ENCODE data around the gene HRH3.

HRH3 gene

DNA sequence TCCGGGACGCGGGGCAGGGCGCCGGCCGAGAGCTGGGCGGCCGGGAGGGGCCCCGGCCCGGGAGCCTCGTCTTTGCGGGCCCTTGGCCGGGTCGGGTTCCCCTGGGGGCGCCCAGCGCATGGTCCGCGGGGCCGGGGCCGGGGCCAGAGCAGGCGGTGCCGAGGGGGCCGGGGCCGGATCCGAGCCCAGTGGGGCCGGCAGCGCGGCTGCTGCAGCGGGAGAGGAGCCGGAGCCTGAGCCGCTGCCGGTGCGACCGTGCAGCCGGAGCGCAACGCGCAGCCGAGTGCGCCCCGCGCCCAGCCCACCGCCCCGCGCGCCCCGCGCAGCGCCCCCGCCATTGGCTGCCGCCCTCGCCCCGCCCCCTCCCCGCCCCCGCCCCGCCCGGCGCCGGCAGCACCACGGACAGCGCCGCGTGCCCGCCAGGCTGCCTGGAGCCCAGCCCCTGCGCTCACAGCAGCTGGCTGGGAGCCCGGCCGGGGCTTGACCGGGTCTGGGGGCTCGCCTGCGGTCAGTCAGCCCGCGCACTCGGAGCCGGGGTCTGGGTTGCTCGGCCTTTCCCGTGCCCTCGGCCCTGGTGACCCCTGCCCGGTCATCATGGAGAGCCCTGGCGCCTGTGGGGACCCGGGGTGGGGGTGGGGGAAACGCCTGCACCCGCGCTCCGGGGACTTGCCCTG lies at the start of gene HRH3:
Gene HRH3, minus strand, starts transcription at position 287 of the 674 bp plus-strand sequence. CDS start 308 bp downstream, outside the sequence.
- DNase-seq: no peak
- in situ Hi-C loops (cut with MboI; ENCODE audit: low pct_unique_long_range_greater_than_20kb, low sequenced_read_pairs): no loop called here

DNA sequence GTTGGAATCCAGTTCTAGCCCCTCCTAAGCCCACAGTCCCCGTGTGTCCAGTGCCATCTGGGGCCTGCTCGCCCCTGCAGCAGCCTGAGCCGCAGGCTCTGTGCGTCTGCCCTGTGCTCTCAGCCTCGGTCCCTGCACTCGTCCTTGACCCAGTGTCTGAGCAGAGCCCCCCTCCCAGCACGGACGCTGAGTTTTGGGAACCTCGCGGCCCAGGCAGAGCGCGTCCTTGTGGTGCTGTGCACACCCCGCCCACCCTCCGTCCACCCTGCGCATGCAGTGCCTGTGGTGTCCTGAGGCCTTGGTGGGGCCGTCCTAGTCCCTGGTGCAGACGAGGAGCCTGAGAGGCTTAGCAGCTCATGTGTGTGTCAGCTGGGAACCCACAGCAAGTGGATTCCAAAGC lies 49.8 kb upstream of the HRH3 start:
- DNase-seq: no peak
- in situ Hi-C loops (cut with MboI; ENCODE audit: low pct_unique_long_range_greater_than_20kb, low sequenced_read_pairs): no loop called here

DNA sequence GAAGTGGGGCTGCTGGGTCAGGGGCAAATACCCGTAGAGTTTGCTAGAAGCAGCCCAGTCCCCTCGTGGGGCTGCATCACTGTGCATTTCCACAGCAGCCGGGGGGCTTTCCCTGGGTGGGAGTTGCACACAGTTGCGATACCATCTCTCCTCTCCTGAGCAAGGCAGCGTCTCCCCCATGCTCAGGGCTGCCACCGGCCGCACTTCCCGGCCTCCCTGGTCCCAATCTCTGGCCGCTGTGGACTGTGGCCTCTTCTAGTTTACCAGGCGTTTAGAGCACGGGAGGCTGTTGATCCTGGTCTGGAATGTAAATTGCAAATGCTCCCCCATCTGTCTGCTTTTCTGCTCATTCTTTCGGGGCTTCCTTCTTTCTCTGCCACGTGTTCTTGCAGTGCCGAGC lies 49.3 kb upstream of the HRH3 start:
- in situ Hi-C loops (cut with MboI; ENCODE audit: low pct_unique_long_range_greater_than_20kb, low sequenced_read_pairs): no loop called here
- no peak for DNase-seq

DNA sequence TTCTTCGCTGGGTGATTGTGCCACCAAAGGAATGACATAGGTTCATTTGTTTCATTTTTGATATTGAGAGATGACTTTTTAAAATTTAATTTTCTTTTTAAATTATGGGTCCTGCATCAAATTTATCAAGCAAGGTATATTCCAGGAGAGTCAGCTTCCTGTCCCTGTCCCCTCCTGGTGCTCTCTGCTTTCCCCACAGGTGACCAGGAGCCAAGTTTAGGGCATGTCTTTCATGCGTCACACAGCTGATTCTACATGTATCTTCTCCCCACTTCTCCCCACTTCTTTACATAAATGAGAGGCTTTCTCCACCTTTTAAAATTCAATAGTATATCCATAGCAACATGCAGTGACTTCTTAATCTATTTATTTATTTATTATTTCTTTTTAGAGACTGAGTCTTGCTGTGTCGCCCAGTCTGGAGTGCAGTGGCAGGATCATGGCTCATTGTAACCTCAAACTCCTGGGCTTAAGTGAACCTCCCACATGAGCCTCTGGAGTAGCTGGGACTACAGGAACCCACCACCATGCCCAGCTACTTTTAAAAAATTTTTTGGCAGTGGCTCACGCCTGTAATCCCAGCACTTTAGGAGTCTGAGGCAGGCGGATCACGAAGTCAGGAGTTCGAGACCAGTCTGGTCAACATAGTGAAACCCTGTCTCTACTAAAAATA lies 48.3 kb upstream of the HRH3 start:
- DNase-seq: no peak
- in situ Hi-C loops (cut with MboI; ENCODE audit: low pct_unique_long_range_greater_than_20kb, low sequenced_read_pairs): no loop called here

DNA sequence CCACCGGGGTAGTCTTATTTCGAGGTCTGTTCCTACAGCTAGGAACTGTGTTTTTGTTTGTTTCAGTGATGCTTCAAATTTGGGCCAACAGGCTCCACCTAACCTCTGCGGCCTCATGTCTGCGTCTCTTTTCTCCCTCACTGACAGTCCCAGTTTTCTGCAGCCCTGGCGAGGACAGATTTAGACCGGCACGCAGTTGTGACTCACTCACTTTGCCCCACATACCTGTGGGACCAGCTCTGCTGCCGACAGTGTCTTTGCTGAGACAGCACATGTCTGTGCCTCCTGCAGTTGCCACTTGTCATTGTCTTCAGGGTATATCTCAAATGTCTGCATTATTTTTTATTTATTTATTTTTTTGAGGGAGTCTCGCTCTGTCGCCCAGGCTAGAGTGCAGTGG lies 47.5 kb upstream of the HRH3 start:
- DNase-seq: no peak
- in situ Hi-C loops (cut with MboI; ENCODE audit: low pct_unique_long_range_greater_than_20kb, low sequenced_read_pairs): no loop called here

DNA sequence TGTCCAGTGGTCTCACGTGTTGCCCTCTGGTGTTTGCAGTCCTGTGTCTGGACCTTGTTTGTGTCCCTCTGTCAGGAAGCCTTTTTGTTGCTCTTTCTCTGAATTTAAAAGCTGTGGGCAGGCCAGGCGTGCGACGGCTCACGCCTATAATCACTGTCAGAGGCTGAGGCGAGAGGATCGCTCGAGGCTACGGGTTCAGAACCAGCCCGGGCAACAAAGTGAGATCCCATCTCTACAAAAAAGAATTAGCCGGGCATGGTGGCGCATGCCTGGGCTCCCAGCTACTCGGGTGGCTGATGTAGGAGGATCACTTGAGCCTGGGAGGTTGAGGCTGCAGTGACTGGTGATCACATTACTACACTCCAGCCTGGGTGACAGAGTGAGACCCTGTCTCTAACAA lies 46.8 kb upstream of the HRH3 start:
- in situ Hi-C loops (cut with MboI; ENCODE audit: low pct_unique_long_range_greater_than_20kb, low sequenced_read_pairs): no loop called here
- no peak for DNase-seq

DNA sequence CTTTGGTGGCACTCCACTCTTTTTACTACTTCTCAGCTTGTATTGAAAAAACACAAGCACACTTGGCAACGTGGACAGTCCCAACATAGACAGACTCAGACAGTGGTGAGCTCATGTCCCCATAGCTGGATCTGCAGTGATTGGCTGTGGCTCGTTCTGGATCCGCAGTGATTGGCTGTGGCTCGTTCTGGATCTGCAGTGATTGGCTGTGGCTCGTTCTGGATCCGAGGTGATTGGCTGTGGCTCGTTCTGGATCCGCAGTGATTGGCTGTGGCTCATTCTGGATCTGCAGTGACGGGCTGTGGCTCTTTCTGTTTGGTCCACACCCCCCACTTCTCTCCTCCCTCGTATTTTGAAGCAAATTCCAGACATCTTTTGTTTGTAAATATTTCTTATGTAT lies 46.3 kb upstream of the HRH3 start:
- in situ Hi-C loops (cut with MboI; ENCODE audit: low pct_unique_long_range_greater_than_20kb, low sequenced_read_pairs): no loop called here

DNA sequence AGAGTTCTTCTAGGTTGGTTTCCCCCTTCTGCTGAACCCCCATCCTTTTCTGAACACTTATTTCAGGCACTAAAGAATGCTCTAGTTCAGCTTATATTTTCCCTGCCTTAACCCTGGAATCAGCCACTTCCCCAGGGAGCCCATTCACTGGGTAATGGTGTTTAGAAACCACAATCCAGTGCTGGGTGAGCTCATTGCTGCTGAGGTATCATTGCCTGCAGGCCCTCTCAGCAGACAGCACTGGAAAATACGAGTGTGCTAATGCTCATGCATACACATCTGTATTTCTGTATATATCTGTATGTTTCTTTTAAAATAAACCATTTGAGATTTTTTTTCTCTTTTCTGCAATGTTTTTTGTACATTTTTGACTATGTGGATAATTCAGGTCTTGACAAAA lies 45.3 kb upstream of the HRH3 start:
- in situ Hi-C loops (cut with MboI; ENCODE audit: low pct_unique_long_range_greater_than_20kb, low sequenced_read_pairs): no loop called here
- DNase-seq: no peak

More for the DNA sequence above, 46.3 kb upstream of the HRH3 start:
- DNase-seq: no peak

DNA sequence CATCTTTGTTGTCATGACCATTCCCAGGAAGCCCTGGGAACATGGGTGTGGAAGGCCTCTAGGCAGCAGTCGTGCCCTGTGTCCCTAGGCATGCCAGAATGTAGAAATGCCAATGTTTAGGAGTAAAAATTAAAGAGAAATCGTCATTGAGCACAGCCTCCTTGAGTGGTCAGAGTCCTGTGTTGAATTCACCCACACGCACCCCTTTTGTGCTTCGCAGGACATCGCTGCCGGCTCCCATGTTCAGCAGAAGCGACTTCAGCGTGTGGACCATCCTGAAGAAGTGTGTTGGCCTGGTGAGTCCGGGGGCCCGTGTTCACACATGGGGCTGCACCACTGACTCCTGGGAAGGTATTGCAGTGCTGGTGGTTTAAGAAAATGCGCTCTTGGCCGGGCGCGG lies 43.3 kb upstream of the HRH3 start:
- in situ Hi-C loops (cut with MboI; ENCODE audit: low pct_unique_long_range_greater_than_20kb, low sequenced_read_pairs): no loop called here
- DNase-seq: no peak

DNA sequence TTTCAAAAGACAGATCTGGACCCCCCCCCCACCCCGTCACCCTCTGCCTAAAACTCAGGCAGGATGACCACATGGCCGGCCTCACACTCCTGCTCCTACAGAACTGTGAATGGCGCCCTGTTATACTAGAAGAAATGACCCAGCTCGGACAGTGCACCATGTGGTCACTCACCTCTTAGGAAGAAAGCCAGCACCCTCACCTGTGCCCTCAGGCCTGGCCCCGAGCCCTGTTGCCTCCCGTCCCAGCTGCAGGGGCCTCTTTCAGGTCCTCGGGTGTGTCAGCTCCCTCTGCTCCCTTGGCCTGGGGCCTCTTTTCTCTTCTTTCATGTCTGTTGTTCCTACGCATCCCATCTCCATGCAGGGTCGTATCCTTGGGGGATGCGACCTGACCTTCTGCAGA lies 42.0 kb upstream of the HRH3 start:
- in situ Hi-C loops (cut with MboI; ENCODE audit: low pct_unique_long_range_greater_than_20kb, low sequenced_read_pairs): no loop called here
- DNase-seq: no peak

DNA sequence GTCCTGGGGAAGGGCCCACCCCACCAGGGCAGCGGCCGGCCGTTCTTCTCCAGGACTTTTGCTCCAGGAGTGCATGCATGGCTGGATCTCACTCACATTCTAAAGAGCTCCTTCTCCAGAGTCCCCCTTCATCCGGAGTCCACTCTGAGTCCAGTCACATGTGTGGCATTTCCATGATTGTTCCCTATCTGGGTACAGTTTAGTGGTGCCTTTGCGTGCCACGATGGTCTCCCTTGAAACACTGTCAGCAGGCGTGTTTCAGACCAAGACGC lies 39.2 kb upstream of the HRH3 start:
- no peak for DNase-seq
- in situ Hi-C loops (cut with MboI; ENCODE audit: low pct_unique_long_range_greater_than_20kb, low sequenced_read_pairs): no loop called here

DNA sequence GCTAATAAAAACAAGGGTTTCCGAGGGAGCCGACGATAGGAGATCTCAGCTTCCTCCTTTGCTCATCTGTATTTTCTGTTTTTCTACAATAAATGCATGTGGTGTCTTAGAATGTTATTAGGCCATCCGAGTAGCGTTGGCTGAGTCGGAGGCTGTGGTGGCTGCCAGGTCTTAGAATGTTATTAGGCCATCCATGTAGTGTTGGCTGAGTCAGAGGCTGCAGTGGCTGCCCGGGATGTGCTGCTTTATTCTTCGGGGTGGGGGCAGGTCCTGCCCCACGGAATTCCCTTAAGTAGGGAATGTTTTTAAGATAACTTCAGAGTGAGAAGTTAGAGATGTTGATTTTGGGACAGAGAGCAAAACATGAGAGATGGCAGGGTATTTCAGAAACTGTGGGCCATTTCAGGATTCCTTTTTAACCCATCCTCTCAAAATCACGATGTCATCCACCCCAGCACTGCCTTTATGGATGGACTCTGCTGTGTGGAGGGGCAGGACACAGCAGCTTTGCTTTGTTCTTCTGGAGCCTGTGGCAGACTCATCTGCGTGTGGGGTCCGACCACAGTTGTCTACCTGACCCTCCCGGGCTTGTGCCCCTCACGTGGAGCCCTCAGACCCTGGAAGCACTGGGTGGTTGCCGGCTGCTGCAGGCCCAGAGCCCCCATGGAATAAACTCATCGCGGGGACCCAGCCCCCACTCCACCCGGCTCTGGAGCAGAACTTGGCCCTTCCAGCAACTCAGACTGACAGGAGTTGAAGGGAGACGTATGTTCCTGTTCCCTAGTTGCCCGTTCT lies 38.6 kb upstream of the HRH3 start:
- no peak for DNase-seq

DNA sequence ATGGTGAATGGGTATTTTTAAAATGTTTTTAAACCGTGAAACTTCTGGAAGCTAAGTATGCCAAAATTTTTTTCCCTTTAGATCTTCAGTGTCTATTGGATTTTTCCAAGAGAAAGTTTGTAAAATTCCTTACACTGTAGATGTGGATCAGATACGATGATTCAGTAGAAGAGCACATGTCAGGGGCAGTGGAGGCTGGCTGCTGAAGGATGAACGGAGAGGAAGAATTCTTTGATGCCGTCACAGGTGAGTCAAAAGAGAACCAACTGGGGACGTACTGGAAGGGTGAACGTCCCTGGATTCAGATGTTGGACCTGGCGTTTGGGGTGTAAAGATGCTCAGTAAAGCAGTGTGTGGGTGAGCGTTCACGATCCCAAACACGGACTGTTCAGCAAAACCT lies 35.9 kb upstream of the HRH3 start:
- in situ Hi-C loops (cut with MboI; ENCODE audit: low pct_unique_long_range_greater_than_20kb, low sequenced_read_pairs): no loop called here
- DNase-seq: no peak

More for the DNA sequence above, 38.6 kb upstream of the HRH3 start:
- in situ Hi-C loops (cut with MboI; ENCODE audit: low pct_unique_long_range_greater_than_20kb, low sequenced_read_pairs): no loop called here

DNA sequence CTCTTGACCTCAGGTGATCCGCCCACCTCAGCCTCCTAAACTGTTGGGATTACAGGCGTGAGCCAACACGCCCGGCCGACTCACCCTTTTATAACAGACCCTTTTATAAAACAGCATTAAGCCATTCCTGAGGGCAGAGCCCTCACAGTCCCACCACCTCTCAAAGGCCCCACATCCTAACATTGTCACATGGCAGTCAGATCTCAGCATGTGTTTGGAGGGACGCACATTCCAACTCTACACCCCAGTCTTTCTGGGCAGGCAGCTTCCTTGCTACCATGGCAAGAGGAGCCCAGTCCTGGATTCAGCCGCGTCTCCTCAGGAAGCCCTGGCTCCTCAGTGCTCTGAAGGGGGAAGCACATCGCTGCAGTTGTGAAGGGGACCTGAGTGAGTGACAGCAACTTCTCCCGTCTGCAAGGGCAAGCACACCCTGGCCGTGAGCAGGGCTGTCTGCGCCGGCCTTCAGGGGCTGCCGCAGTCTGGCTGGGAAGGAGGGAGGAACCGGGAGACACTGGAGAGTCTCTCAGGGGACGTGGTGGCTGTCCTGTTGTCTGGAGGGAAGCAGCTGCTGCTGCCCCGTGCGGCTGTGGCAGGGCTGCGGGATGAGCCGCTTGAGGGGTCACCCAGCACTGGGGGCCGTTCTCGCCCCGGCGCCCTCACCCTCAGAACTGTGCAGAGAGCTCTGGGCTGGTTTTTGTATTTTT lies 34.1 kb upstream of the HRH3 start:
- no peak for DNase-seq
- in situ Hi-C loops (cut with MboI; ENCODE audit: low pct_unique_long_range_greater_than_20kb, low sequenced_read_pairs): no loop called here

DNA sequence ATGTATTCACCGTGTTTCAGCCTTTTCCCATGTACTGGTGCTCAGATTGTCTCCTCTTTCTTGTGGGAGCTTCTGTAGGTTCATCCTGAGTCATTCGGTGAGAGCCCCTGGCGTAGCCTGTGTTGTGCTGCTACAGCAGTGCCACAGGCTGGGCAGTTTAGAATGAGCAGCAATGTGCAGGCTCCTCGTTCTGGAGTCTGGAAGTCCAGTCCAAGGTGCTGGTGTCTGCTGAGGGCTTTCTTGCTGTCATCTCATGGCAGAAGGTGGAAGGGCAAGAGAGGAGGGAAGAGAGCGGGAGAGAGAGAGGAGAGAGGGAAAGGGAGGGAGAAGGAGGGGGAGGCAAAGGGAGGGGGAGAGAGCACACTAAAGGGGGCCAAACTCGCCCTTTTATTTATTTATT lies 33.3 kb upstream of the HRH3 start:
- in situ Hi-C loops (cut with MboI; ENCODE audit: low pct_unique_long_range_greater_than_20kb, low sequenced_read_pairs): no loop called here
- no peak for DNase-seq

DNA sequence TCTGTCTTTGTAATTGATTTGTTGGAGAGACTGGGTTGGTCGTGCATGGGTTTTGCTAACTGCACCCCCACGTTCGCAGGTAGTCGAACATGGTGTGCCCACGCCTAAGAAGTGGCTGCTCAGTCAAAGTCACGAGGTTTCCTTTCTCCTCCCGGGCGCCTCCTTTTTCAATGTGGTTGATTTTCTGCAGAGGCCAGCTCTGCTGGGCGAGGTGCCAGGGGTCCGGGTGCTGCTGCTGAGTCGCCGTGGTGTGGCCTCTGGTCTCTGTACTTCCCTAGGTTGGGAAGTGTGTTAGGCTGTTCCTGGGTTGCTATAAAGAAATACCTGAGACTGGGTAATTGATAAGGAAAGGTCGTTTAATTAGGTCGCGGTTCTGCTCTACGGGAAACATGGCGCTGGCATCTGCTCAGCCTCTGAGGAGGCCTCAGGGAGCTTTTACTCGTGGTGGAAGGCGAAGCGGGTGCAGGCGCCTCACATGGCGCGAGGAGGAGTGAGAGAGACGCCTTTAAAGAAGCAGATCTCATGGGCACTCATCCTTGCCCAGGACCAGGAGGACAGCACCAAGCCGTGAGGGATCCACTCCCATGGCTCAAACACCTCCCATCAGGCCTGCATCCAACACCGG lies 32.4 kb upstream of the HRH3 start:
- in situ Hi-C loops (cut with MboI; ENCODE audit: low pct_unique_long_range_greater_than_20kb, low sequenced_read_pairs): no loop called here
- no peak for DNase-seq

DNA sequence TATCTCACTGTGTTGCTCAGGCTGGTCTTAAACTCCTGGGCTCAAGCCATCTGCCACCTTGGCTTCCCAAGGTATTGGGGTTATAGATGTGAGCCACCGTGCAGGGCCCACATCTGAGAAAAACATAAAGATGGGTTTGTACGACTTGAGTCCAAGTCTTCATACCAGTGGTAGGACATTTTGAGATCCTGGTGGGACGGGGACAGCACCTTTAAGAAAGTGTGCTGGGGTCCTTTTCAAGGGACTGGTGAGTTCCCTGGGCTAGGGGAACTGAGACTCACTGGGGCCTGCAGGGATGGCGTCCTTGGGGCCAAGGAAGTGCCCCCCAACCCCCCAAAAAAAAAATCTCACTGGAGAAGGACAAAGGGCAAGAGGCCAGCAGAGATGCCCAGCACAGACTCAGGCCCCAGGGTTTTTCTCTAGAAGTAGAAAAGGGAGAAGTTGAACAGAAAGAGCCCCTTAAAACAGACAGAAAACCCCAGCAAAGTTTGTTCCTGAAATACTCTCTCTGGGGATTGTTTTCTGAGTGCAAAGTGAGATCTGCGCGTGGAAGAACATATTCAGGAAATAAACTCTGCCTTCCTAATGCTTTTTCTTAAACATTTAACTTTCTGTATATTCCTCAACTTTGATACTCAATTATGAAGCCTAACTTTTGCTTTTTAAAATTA lies 28.9 kb upstream of the HRH3 start:
- DNase-seq: no peak
- in situ Hi-C loops (cut with MboI; ENCODE audit: low pct_unique_long_range_greater_than_20kb, low sequenced_read_pairs): no loop called here

DNA sequence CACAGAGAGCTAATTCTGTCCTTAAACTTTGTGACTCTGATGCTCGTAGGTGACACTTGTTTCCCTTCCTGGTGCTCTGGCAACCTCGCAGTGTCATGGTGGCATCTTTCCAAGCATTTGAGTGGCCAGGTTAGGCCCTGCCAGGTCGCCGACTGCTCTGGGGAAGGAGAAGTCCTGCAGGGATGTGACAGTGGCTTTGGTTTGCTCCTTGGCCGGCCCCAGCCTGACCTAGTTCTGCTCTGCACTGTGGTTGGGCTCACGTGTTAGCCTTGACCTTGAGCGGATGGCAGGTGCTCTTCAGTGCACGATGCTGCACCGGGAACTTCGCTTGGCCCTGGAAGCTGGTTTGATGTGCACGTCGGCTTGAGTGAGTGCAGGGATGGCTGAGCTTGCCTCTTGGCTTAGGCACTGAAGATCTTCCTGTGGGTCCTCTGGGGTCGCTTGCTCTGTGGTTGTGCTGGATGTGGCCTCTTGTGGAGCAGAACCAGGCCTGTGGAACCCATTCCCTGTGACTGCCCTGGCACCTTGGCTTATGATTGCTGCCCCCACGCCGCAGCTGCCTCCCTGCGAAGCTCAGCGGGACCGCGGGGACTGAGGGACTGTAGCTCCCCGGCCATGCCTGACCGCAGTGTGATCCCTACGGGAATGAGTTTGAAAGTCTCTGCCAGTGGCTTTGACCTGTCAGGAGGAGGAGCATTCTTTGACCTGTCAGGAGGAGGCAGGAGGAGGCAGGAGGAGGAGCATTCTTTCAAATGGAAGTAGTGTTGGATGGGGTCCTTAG lies 27.0 kb upstream of the HRH3 start:
- in situ Hi-C loops (cut with MboI; ENCODE audit: low pct_unique_long_range_greater_than_20kb, low sequenced_read_pairs): no loop called here
- no peak for DNase-seq
